Activated CD4-positive, alpha-beta T cell treated with anti-CD3 and anti-CD28 coated beads, Interleukin-2, amount 50 U/mL, for 4 hours (primary cell): ENCODE results near the gene MRPL39.
"Not testable (repeated sequence)": the region's sequence is repeated elsewhere in the genome, so short reads cannot be mapped to it uniquely, and the experiment has no call there.

Source experiments
- DNase-seq, 2 experiments: peaks; one replicate each; pipeline ENCODE4 v3.0.0-alpha.2; 2020

MRPL39 gene

DNA sequence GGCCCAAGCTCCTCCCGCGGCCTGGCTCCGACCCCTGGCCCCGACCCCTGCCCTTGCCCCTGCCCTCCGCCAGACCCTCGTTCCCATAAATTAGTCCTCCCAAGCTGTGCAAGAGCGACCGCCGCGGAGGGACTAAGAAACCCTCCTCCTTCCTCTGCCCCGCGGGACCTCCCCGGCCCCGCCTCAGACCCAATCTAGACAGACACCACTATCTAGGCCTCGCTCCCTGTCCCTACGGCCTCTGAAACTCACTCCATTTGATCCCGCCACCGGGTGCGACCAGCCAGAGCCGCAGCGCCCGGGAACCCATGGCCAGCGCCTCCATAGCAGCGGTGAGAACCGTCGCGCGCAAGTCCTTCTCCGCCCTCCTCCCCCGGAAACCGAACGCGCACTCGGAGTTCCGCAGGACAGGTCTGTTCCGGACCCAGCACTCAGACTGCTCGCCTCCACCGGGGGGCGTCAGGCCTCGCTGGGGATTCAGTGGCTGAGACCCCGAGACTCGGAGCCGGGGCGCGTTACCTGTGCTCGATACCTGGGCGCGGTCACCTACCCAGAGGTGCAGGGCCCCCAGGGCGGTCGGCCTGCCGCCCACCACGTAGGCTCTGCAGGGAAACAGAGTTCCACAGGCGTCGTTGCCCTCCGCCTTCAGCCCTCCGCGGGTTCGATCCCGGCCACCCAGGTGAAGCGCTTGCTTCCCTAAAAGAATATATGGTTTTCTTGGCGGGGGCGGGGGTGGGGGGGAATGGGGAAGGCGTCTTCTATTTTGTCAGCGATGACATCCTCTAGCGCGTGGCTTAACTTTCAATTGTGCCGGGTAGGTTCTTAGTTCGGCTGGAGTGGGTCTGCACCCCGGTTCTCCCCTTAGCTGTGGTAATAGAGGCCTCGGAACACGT is at the start of gene MRPL39:
Gene MRPL39, minus strand, starts transcription at position 331 of the 893 bp plus-strand sequence. Its CDS starts 6 bp downstream, at position 325.
- peak; percentile 81 to 82 for DNase-seq

DNA sequence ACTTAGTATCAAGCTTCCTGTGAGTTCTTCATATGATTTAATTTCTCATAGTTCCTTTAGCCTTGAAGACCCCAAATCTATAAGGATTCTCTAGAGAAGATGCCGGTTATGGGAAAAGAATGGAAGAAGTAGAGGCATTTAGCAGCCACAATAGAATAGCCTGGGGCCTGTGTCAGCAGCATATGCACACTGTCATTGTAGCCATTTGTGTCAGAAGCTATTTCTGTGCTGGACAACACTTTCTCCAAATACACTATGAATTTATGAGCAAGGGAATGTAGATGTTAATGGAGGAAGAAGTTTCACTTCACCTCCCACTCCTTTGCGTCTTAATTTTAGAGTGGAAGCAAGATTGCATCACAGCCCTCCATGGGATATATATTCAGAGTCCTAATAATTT is 49.1 kb upstream of the MRPL39 start:
- no peak for DNase-seq

DNA sequence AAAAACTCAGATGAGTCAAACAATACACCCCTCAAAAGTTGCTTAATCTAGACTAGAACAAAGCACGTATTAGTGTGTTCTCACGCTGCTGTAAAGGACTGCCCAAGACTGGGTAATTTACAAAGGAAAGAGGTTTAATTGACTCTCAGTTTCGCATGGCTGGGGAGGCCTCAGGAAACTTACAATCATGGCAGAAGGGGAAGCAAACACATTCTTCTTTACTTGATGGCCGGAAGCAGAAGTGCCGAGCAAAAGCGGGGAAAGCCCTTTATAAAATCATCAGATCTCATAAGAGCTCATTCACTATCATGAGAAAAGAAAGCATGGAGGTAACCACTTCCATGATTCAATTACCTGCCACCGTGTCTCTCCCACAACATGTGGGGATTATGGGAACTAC is 41.9 kb upstream of the MRPL39 start:
- DNase-seq, result no peak

DNA sequence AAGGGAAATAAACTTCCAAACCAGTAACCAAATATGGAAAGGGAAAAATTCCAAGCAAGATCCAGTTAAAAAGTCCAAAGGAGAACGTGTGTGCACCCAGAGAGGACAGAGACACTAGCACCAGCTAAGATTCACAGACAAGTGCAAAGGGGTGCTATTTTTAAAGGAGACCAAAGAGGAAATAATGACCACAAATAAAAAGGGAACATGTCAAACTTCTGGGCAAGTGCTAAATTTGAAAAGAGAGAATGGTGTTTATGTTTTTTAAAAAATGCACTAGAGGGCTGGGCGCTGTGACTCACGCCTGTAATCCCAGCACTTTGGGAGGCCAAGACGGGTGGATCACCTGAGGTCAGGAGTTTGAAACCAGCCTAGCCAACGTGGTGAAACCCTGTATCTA is 40.4 kb upstream of the MRPL39 start:
- no peak for DNase-seq

DNA sequence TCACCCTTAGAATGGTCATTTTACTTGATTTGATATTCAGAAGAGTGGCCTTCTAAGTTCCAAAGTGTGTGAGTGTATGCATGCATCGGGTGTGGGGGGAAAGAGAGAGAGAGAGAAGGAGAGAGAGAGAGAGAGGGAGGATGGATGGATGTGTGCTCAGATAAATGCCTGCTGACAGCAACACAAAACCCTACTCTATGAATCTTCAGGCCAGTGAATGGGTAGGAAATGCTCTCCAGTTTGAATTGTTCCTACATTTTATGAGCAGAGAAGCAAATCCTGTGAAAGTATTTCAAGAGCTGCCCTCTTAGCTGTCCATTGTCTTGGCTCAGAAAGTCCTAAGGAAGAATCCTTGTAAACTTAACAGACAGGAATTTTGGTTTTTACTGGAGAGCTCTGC is 39.2 kb upstream of the MRPL39 start:
- no peak for DNase-seq

DNA sequence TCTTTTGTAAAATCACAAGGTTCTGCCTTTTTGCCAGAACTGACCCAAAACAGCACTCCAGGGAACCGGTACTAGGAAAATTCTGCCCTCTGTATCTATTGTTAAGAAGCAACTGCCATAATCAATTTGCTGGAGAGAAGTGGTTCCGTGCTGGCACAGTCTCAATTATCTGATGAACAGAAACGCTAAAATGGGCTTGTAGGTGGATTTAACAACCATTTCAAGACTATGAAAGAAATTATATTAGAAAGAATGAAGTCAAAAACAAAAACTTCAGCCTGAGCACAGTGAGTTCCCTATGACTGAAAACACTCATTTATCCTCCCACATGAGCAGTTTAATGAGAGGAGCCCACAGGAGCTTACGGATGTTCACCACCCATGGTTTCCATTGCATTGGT is 36.2 kb upstream of the MRPL39 start:
- DNase-seq, result no peak

DNA sequence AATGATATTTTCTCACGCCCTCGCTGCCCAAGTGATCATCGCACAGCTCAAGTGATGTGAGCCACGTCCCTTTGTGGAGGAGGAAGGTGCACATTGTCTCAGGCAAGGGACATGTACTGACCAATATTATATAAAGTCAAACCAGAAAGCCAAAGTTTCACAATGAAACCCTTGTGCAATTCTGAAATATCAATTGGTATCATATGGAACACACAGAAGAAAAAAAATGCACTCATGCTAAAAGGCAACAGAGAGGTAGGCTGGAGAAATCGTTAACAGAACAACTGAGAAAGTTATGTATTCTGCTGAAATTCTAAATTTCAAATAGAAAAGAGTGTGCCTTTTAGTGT is 33.6 kb upstream of the MRPL39 start:
- no peak for DNase-seq

DNA sequence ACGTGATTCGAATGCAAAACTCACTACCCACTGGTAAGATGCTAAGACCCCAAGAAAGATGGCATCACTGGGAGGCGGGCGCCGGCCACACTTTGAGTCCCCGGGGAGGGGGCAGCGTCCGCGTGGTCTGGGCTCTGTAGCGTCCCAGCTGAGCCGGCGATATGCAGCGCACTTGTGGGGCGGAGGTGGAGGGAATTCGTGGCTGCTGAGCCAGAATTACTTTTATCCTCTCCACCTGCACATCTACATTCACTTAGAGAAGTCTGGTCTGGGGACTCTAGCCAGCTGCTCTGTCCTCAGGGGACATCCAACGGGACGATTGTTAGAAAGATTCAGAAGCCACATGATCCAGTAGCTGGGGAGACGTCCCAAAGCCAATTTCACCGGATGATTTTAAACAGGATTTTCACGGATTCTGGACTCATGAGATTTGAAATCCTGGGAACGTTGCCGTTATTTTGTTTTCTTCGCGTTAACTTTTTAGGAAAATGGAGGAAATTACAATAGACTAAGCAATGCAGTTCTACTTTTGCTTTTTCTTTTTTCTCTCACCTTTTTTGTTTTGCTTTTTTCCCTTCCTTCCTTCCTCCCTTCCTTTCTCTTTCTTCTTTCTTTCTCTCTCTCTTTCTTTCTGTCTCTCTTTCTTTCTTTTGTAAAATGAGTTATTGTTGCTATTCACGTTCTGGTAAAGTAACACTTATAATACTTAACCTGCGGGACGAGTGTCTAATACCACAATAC is 33.1 kb upstream of the MRPL39 start:
- peak in 1 of 2 experiments; percentile 0 for DNase-seq

DNA sequence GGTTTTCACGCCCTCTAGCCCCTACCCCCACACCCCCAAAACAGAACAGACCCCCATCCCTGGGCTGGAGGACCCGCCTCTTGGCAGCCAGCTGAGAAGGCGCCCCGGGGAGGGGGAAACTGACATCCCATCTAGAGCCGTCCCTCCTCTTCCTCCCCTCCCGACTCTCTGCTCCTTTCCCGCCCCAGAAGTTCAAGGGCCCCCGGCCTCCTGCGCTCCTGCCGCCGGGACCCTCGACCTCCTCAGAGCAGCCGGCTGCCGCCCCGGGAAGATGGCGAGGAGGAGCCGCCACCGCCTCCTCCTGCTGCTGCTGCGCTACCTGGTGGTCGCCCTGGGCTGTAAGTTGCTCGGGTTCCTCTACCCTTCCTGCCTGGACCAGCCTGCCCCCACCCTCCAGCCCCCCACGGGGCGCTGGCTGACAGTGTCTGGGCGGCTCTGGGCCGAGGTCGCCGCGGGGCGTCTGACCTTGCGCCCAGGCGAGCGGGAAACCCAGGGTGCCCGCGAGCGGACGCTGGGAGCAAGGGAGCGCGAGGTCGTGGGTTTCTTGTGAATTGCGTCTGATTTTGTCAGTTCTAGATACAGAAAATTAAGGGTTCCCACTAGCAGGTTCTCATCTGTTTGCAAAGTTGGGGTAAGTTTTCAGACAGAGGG is 32.4 kb upstream of the MRPL39 start:
- DNase-seq, result peak; percentile 19 to 30

DNA sequence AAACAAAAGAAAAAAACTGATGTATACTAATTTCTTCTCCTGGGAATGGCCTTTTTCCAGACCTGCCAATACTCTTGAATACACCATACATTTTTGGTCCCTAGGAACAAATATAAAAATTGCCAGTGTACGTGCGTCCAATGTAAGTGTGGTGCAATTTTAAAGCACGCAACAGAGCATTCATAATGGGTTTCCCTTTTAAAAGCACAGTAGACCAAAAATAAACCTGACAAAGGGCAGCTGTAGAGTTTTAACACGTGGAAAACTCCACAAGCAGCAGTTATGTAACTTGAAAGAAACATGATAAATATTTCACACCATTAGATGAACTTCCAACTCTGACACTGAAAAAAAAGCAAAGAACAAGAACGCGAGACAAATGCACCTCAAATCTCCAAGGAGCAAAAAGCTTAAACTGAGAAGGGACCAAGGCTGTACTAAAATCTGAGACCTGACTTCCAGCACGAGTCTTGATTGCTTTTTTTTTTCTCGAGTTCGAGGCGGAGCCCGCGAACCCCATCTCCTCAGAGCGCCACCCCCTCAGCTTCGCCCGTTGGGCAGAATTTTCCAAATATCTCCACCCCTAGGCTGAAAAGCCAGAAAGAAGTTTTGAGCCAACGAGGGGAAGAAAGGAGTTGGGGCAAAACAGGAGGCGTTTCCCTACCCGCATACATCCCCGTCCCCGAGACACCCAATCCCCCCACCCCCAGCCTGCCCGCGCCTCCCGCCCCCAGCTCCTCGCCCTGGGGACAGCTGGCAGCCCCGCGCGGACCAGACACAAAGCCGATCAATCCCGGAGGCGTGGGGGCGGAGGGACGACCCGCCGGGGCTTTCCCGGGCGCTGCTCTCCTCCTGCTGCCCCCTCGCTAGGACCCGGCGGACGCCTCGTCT is 31.6 kb upstream of the MRPL39 start, which contains the start of gene JAM2:
Gene JAM2, plus strand, starts transcription at position 599 of the 891 bp plus-strand sequence. CDS start 564 bp downstream, outside the sequence.
- peak in 1 of 2 experiments; percentile 22 for DNase-seq

DNA sequence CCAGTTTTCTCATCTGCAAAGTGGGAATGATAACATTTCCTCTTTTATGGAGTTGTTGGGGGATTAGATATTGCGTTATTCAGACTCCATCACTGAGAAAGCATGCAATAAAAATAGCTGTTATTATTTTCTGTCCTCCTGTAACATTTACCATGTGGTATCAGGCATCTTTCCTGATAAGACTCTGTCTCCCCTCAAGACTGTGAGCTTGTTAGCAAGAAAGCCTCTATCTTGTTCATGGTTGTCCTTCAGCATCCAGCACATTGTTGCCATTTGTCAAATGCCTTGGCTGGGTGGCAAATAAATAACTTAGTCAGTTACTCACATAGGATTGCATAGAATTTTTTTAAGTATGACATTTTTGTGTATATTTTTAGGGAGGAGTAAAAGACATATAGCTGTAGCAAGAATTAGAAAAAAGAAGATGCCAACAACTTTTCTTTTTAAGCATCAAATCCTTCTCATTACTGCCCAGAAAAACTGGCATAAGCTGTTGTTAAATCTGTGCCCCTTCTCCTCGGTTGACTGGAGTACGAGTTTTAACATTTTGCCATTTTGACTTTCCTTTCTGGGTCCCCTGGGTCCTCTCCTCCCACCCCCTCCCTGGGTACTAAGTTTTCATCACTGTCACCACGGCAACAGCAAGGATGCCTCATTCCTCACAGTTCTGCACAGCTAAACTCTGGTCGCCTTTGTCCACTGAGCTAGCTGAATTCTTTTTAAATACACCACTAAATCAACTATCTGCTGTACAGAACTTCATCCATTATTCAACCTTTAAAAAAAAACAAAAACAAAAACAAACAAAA is 30.8 kb upstream of the MRPL39 start:
- no peak for DNase-seq

DNA sequence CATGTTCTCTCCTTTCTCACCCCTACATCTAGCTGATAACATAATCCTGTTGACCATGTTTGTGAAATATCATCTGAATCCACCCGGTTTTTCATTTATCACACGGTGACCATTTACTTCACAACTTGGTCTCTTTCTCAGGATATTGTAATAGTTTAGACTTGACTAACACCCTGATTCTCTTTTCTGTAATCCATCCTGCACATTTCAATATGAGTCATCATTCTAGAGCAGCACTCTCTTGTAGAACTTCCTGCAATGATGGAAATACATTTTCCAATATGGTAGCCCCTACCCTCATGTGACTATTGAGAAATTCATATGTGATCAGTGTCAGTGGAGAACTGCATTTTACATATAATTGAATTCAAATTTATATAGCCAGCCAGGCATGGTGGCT is 29.4 kb upstream of the MRPL39 start:
- no peak for DNase-seq

DNA sequence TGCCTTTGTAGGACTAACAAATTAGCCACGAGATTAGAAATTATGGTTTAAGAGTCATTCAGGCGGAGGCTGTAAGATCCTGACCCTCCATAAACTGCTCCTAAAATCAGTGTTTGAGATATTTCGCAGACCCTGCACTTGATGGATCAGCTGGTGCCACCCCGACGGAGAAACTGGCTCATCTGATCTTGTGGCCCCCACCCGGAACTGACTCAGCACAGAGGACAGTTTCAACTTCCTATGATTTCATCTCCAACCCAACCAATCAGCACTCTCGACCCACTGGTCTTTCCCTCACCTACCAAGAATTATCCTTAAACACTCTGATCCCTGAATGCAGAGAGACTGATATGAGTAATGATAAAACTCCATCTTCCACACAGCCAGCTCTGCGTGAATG is 28.0 kb upstream of the MRPL39 start:
- DNase-seq, result no peak

DNA sequence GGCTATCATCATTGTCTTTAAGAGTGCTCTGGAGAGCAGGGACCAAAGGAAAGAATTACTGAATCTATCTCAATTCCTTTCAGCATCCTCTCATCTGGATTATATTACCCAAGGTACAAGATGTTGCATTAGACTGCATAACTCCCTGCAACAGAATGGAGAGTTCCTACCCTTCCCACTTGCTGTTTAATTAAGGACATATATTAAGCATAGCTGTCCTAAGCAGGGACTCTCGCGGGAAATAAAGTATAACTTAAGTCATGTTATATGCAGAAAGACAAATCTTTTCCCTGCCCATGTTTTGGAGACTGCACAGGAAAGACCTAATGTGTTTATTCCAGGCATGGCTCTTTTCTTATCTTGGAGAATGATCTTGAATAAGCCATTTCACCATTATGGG is 25.0 kb upstream of the MRPL39 start:
- no peak for DNase-seq

DNA sequence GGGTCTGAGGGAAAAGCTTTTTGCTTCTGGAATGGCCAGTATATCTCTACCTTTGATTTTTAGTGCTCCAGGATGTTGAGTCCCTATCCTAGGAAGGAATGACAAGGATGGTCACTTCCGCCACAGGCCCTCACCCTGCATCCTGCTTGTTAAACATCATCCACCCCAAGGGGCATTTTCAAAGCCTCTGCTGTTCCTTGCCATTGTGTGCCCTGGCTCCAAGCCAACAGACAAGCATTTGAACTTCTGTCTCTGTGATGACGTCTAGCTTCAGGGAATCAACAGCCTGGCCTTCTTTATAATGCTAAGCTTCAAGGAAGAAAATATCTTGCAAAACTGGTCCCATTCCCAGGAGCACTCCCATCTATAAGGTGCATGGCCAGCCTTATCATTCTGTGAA is 19.5 kb upstream of the MRPL39 start:
- DNase-seq, result no peak

DNA sequence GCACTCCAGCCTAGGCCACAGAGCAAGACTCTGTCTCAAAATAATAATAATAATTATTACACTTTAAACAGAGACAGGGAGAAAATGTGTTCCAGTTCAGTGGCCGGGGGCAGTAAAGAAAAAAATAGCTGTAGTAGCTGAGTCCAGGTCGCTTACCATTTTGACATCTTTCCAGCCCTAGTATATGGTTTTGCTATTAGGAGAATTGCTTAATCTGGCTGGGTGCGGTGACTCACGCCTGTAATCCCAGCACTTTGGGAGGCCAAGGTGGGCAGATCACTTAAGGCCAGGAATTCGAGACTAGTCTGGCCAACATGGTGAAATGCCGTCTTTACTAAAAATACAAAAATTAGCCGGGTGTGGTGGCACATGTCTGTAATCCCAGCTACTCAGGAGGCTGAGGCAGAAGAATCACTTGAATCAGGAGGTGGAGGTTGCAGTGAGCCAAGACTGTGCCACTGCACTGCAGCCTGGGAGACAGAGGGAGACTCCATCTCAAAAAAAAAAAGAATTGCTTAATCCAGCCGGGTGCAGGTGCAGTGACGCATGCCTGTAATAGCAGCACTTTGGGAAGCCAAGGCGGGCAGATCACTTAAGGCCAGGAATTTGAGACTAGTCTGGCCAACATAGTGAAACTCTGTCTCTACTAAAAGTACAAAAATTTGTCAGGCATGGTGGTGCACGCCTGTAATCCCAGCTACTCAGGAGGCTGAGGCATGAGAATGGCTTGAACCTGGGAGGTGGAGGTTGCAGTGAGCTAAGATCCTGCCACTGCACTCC is 18.7 kb upstream of the MRPL39 start:
- DNase-seq, result not testable (repeated sequence)

DNA sequence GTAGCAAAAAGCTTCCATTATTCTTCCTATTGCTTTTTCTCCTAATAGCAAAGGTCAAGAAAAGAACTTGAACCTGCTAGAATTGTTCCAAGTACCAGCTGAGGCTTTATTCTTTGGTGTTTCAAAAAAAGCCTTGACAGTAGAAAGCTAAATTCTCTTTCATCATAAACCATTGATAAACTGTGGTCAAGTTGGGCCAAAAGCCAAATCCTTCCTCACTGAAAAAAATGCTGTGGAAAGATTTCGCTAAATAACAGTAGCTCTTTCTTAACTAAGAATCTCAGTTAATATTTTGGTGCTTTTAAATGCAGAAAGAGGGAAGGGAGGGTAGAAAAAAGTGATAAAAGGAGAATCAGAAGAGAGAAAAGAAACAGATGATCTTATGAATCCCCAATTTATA is 17.8 kb upstream of the MRPL39 start:
- DNase-seq, result no peak

DNA sequence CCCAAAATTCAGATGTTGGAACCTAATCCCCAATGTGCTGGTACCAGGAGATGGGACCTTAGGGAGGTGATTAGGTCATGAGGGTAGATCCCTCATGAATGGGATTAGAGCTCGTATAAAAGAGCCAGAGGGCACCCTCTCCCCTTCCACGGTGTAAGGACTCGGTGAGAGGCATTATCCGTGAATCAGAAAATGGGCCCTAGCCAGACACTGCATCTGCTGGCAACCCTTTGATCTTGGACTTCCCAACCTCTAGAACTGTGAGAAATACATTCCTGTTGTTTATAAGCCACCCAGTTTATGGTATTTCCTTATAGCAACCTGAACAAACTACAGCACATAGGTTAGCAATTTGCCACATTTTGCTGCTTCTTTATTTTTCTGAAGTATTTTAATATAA is 17.2 kb upstream of the MRPL39 start:
- DNase-seq, result no peak

DNA sequence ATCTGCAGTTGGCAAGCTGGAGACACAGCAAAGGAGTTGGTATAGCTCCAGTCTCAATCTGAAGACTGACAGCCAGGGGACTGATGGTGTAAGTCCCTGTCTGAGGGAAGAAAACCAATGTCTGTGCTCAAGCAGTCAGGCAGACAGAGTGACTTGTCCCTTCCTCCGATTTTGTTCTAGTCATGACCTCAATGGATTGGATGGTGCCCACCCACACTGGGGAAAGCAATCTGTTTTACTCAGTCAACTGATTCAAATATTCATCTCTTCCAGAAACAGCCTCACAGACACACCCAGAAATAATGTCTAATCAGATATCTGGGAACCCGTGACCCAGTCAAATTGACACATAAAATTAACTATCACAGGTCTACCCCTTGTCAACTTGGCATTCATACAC is 11.9 kb upstream of the MRPL39 start:
- no peak for DNase-seq

DNA sequence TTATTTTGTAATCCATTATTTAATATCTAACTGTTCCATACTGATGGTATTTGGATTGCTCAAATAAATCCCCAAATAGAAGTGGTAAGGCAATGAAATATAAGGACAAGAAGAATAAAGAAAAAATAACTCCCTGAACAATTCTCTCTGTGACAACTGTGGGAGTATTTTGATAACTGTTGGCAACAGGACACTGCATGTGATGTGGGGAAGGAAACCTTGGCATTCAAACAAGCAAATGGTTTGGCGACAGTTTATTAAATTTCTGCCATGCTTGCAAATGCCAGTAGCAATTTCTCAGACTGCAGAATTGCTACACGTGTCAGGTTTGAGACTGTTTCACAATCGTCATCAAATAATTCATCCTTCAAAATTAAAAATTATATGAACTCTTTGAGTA is 8.6 kb upstream of the MRPL39 start:
- DNase-seq, result no peak

DNA sequence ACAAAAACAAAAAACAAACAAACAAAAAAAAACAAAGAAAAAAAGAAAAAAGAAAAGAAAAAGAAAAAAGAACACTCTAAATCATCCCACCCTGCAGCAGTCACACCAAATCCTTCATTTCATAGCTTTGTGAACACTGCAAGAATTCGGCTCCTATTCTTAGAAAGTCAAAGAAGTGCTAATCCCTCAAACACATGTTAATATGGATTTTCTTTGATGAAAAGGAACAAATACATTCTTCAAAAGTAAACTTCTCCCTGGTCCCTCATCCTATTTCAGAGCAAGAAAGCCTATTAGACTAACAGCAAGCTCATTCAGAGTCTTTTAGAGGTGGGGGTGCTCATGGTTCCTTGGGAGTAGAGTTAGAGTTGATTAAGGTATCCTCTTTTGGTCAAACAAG is 7.2 kb upstream of the MRPL39 start:
- no peak for DNase-seq
